ENCODE data around the gene NPIPA1.
"Not testable (repeated sequence)": the region's sequence is repeated elsewhere in the genome, so short reads cannot be mapped to it uniquely, and the experiment has no call there.

NPIPA1 gene

DNA sequence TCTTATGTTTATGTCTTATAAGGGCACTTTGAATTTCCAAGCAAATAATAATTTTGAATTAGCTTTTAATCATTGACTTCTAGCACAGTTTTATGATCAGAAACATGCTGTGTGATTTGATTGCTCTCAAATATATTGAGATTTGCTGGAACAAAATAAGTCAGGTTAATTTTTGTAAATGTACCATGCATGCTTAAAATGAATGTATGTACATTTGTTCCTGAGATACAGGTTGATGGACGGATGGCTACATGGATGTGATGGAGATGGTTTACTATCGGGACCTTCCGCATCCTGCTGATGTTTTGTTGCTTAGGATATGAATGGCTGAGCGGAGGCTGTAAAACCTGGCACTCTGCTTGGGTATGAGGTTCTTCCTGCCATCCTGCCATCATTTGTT, at the start of gene NPIPA1:
TSS of gene NPIPA1 (plus strand) at position 301 of the 400 bp plus-strand sequence. CDS start at position 301, 0 bp downstream.
- not testable (repeated sequence) for H3K27ac Mint-ChIP-seq; ATAC-seq (ENCODE audit: low read depth); H3K4me1 Mint-ChIP-seq; H3K9me3 Mint-ChIP-seq; H3K36me3 Mint-ChIP-seq; H3K27me3 Mint-ChIP-seq; DNase-seq (ENCODE audit: low spot score in 2 of 2); H3K4me3 Mint-ChIP-seq

DNA sequence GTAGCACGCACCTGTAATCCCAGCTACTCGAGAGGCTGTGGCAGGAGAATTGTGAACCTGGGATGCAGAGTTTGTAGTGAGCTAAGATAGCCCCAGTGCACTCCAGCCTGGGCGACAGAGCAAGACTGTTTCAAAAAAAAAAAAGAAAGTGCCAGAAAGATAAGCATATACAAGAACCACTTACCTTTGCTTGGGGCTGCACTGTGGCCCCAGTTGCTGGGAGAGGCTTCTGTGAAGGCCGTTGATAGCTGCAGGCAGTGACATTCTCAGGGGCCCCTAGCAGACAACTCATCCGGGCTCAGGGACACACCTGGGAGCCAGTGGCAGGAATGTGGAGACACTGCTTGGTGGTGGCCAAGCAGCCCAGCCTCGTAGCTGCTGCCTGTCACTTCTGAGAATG, 45.1 kb upstream of the NPIPA1 start:
- DNase-seq (ENCODE audit: low spot score in 2 of 2); H3K36me3 Mint-ChIP-seq; H3K27me3 Mint-ChIP-seq; H3K9me3 Mint-ChIP-seq; H3K4me1 Mint-ChIP-seq; ATAC-seq (ENCODE audit: low read depth); H3K4me3 Mint-ChIP-seq; H3K27ac Mint-ChIP-seq: not testable (repeated sequence)

DNA sequence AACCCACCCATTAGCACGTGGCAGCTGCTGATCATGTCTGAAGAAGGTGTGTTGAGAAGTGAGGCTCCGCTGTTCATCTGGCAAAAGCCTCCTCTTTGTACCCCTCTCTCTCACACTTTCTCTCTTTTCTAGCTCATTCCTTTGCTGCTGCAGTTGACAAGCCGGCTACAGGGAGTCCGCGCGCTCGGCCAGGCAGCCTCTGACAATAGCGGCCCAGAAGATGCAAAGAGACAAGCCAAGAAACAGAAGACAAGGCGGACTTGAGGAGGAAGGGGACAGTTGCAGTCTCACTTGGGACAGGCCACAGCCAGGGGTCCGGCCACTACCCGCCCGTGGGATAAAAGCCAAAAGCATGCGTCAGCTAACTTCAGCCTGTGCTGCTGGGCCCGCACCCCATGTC, 41.9 kb upstream of the NPIPA1 start:
- not testable (repeated sequence) for H3K27me3 Mint-ChIP-seq; H3K9me3 Mint-ChIP-seq; H3K4me1 Mint-ChIP-seq; ATAC-seq (ENCODE audit: low read depth); H3K36me3 Mint-ChIP-seq; DNase-seq (ENCODE audit: low spot score in 2 of 2); H3K27ac Mint-ChIP-seq; H3K4me3 Mint-ChIP-seq

DNA sequence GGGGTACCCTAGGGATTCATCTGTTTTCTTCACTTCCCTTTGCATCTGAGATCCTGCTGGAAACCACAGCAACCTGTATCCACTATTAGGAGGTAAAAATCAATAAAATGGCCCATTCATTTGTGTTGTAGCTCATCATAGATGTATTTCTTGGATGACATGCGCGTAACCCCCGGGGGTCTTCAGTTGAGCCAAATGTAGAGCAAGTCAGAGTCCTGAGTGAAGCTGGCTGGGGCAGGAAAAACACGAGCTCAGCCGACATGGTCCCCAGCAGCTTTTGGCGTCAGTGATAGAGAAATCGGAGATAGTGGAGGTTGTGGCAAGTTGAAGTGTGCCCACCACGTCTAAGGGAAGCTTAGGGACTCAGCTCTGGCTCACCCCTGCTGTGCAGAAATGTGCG, 41.2 kb upstream of the NPIPA1 start:
- not testable (repeated sequence) for H3K9me3 Mint-ChIP-seq; H3K27ac Mint-ChIP-seq; ATAC-seq (ENCODE audit: low read depth); H3K36me3 Mint-ChIP-seq; H3K4me1 Mint-ChIP-seq; H3K4me3 Mint-ChIP-seq; DNase-seq (ENCODE audit: low spot score in 2 of 2); H3K27me3 Mint-ChIP-seq

DNA sequence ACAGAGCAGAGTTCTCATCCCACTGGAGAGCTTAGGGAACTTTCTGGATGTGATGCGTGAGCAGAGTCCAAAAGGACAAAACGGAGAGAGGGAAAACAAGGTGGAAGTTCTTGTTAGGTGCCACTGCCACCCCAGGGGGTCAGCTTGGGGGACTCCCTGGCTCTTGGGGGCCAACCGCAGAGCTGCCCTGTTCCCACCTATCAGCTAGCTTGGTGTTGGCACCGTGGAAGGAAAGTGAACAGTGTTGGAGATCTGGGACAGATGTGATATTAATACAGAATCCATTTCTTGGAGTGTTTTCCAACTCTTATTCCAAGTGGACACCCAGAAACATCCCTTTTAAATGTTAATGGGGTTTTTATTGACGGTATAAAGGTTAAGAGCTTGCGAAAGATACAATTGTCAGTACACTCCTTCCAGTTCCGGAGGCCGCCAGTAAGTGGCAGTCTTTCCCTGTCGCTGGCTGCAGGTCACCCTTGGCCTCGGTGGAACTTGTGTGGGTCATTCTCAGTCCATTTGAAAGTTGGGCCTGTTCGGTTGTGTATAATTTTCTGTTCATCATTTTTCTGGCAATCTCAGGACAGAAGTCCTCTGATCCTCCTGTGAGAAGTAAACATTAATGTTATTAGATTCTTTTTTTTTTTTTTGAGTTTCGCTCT, 40.1 kb upstream of the NPIPA1 start:
- not testable (repeated sequence) for H3K4me3 Mint-ChIP-seq; DNase-seq (ENCODE audit: low spot score in 2 of 2); H3K9me3 Mint-ChIP-seq; H3K4me1 Mint-ChIP-seq; H3K27me3 Mint-ChIP-seq; H3K27ac Mint-ChIP-seq; H3K36me3 Mint-ChIP-seq
- peak; percentile 45 for ATAC-seq (ENCODE audit: low read depth)

DNA sequence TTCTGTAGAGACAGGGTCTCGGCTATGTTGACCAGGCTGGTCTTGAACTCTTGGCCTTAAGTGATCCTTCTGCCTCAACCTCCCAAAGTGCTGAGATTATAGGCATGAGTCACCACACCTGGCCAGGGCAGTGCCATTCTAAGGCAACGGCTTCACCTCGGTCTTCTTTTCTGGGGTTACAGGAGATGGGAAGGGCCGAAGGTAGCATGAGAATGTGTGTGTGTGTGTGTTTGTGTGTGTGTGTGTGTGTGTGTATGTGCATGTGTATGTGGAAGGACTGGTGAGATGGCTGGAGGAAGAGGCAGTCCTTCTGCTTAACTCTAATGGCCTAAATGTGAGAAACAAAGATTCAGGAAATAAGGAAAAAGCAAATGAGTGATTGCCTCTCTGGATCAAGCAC, 39.1 kb upstream of the NPIPA1 start:
- not testable (repeated sequence) for H3K27ac Mint-ChIP-seq; ATAC-seq (ENCODE audit: low read depth); H3K4me3 Mint-ChIP-seq; H3K36me3 Mint-ChIP-seq; DNase-seq (ENCODE audit: low spot score in 2 of 2); H3K9me3 Mint-ChIP-seq; H3K4me1 Mint-ChIP-seq; H3K27me3 Mint-ChIP-seq

DNA sequence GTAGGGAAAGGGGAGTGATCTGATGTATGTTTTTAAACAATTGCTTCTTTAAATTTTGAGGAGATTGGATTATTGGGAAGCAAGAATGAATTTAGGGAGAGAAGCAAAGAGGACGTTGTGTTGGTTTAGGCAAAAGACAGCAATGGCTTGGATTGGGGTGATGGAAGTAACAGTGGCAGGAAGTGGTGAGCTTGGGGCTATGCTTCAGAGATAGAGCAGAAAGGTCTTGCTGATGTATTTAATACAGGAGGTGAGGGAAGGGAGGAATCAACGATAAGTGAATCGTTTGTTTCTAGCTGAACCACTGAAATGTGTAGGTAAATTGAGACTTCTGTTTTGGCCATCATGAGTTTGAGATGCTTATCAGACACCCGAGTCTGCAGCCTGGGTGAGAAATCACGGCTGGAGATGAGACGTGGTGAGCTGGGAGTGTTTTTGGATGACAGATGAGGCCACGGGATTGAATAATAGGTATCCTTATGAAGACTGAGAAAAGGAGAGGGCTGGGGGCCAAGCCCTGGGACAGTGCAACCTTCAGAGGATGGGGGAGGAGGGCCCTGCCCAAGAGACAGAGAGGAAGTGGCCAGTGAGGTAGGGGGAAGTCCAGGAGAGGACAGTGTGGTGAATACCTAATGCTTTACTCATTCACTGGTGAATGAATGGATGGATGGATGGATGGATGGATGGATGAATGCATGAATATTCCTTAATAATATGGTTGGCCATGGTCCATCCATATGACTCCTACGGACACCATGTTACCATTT, 33.9 kb upstream of the NPIPA1 start:
- ATAC-seq (ENCODE audit: low read depth), result peak; percentile 62
- not testable (repeated sequence) for H3K27ac Mint-ChIP-seq; H3K4me1 Mint-ChIP-seq; H3K36me3 Mint-ChIP-seq; H3K4me3 Mint-ChIP-seq; DNase-seq (ENCODE audit: low spot score in 2 of 2); H3K9me3 Mint-ChIP-seq; H3K27me3 Mint-ChIP-seq

DNA sequence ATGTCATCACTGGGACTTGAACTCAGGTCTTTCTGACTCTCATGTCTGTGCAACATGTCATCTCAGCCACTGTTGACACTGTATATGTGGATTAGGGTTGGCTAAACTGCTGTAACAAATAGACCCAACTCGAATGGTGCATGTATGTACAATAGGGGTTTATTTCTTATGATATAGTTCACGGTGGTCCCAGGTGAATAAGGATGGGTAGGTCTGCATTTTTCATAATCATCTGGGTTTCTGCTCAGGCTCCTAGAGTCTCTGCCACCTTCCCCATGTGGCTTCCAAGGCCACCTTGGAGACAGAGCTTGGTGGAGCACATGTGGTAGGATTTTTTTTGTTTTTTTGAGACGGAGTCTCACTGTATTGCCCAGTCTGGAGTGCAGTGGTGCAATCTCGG, 27.5 kb upstream of the NPIPA1 start:
- H3K4me1 Mint-ChIP-seq; H3K27me3 Mint-ChIP-seq; H3K27ac Mint-ChIP-seq; H3K36me3 Mint-ChIP-seq; DNase-seq (ENCODE audit: low spot score in 2 of 2); H3K9me3 Mint-ChIP-seq; H3K4me3 Mint-ChIP-seq; ATAC-seq (ENCODE audit: low read depth): not testable (repeated sequence)

DNA sequence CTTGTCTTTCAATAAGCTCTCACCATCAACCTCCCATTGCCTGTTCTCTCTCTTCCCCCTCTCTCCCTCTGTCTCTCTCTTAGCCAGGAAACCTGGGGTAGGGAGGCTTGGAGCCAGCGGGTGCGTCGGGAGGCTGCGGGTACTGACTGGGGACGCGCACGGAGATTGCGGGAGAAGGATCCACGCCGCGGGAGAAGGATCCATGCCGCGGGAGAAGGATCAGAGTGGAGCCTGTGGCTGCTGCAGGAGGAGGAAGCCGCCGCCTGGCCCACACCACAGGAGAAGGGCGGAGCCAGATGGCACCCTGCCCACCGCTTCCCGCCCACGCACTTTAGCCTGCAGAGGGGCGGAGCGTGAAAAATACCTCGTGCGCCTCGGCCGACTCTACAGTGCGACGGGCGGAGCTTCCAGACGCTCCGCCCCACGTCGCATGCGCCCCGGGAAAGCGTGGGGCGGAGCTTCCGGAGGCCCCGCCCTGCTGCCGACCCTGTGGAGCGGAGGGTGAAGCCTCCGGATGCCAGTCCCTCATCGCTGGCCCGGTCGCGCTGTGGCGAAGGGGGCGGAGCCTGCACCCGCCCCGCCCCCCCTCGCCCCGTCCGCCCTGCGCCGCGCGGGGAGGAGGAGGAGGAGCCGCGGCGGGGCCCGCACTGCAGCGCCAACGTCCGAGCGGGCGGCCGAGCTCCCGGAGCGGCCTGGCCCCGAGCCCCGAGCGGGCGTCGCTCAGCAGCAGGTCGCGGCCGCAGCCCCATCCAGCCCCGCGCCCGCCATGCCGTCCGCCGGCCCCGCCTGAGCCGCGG, 26.2 kb upstream of the NPIPA1 start:
- H3K36me3 Mint-ChIP-seq; H3K27me3 Mint-ChIP-seq; H3K9me3 Mint-ChIP-seq; DNase-seq (ENCODE audit: low spot score in 2 of 2); H3K27ac Mint-ChIP-seq; H3K4me1 Mint-ChIP-seq; H3K4me3 Mint-ChIP-seq: not testable (repeated sequence)
- ATAC-seq (ENCODE audit: low read depth), result peak; percentile 86

DNA sequence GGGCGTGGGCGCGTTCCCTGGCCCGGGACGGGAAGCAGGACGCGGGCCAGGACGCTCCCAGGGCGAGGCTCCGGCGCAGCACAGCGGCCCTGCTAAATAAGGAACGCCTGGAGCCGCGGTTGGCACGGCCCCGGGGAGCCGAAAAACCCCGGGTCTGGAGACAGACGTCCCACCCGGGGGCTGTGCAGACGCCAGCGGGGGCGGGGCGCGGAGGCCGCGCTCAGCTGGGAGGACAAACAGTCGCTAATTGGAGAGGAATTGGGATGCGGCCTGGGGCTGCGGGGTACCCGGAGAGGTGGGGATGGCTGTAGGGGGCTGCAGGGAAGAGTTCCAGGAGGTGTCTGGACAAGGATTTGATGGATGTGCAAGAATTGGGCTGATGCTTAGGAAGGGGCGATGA, 25.3 kb upstream of the NPIPA1 start:
- not testable (repeated sequence) for H3K27ac Mint-ChIP-seq; ATAC-seq (ENCODE audit: low read depth); H3K36me3 Mint-ChIP-seq; H3K27me3 Mint-ChIP-seq; H3K9me3 Mint-ChIP-seq; H3K4me1 Mint-ChIP-seq
- peak overlapping the region; percentile 77 for H3K4me3 Mint-ChIP-seq
- DNase-seq (ENCODE audit: low spot score in 2 of 2), result peak; percentile 29 to 65

DNA sequence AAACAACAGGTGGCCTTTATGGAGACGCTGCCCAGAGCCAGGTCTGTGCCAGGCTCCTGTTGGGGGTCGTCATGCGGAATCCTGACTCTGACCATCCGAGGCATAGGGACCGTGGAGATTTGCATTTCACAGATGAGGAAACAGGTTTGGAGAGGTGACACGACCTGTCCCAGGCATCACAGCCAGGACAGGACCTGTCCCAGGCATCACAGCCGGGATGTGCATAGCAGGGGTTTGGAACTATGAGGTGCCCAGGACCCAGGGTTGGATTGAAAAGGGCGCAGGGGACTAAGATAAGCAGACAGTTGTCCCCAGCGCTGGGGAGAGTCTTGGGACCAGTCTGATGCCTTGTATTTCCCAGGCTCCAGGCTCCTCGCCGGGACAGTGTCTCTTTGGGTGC, 24.7 kb upstream of the NPIPA1 start:
- not testable (repeated sequence) for DNase-seq (ENCODE audit: low spot score in 2 of 2); H3K27ac Mint-ChIP-seq; ATAC-seq (ENCODE audit: low read depth); H3K4me1 Mint-ChIP-seq; H3K36me3 Mint-ChIP-seq; H3K27me3 Mint-ChIP-seq; H3K4me3 Mint-ChIP-seq; H3K9me3 Mint-ChIP-seq

DNA sequence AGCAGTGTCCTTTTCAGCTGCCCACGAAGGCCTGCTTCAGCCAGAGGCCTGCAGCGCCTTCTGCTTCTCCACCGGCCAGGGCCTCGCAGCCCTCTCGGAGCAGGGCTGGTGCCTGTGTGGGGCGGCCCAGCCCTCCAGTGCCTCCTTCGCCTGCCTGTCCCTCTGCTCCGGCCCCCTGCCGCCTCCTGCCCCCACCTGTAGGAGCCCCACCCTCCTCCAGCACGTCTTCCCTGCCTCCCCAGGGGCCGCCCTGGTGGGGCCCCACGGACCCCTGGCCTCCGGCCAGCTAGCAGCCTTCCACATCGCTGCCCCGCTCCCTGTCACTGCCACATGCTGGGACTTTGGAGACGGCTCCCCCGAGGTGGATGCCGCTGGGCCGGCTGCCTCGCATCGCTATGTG, 18.7 kb upstream of the NPIPA1 start:
- DNase-seq (ENCODE audit: low spot score in 2 of 2), result not testable (repeated sequence)

DNA sequence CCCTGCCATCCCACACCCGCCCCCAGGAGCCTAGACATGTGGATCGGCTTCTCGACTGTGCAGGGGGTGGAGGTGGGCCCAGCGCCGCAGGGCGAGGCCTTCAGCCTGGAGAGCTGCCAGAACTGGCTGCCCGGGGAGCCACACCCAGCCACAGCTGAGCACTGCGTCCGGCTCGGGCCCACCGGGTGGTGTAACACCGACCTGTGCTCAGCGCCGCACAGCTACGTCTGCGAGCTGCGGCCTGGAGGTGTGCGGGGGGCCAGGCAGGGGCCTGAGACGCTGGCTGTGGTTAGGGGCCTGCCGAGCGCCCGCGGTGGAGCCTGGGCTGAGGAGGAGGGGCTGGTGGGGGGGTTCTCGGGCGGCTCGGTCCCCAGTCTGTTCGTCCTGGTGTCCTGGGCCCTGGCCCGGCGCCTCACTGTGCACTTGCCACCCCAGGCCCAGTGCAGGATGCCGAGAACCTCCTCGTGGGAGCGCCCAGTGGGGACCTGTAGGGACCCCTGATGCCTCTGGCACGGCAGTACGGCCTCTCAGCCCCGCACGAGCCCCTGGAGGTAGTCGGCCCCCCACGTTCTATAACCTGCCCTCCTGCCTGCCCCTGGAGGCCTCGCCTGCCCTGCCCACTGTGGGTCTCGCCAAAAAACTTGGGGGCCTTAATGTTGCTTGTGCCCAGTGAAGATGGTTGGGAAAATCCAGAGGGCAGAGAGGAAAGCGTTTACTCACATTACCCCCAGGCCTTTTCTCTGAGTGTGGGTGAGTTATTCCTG, 17.2 kb upstream of the NPIPA1 start:
- H3K9me3 Mint-ChIP-seq; DNase-seq (ENCODE audit: low spot score in 2 of 2); H3K27ac Mint-ChIP-seq; H3K4me1 Mint-ChIP-seq; H3K4me3 Mint-ChIP-seq; ATAC-seq (ENCODE audit: low read depth); H3K27me3 Mint-ChIP-seq; H3K36me3 Mint-ChIP-seq: not testable (repeated sequence)

More for the DNA sequence above, 18.7 kb upstream of the NPIPA1 start:
- H3K4me3 Mint-ChIP-seq; H3K27me3 Mint-ChIP-seq; ATAC-seq (ENCODE audit: low read depth); H3K9me3 Mint-ChIP-seq; H3K36me3 Mint-ChIP-seq; H3K4me1 Mint-ChIP-seq; H3K27ac Mint-ChIP-seq: not testable (repeated sequence)

DNA sequence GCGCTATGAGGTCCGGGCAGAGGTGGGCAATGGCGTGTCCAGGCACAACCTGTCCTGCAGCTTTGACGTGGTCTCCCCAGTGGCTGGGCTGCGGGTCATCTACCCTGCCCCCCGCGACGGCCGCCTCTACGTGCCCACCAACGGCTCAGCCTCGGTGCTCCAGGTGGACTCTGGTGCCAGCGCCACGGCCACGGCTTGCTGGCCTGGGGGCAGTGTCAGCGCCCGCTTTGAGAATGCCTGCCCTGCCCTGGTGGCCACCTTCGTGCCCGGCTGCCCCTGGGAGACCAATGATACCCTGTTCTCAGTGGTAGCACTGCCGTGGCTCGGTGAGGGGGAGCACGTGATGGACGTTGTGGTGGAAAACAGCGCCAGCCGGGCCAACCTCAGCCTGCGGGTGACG, 15.0 kb upstream of the NPIPA1 start:
- not testable (repeated sequence) for H3K36me3 Mint-ChIP-seq; DNase-seq (ENCODE audit: low spot score in 2 of 2); H3K4me3 Mint-ChIP-seq; H3K4me1 Mint-ChIP-seq; H3K9me3 Mint-ChIP-seq; H3K27me3 Mint-ChIP-seq; H3K27ac Mint-ChIP-seq; ATAC-seq (ENCODE audit: low read depth)
